Hippocampal formation (tissue), 2 donors: ENCODE data around the gene ANP32B.
"Not testable (repeated sequence)": the region's sequence is repeated elsewhere in the genome, so short reads cannot be mapped to it uniquely, and the experiment has no call there.

Experiments used
- DNase-seq, 2 donors: peaks; one replicate each; lab custom pipeline; 2025; lab: John Stamatoyannopoulos, UW

The ANP32B gene

GRCh38 chr9:97992219-97992618 lies 9.1 kb downstream of the ANP32B start:
- DNase-seq: no peak

DNA sequence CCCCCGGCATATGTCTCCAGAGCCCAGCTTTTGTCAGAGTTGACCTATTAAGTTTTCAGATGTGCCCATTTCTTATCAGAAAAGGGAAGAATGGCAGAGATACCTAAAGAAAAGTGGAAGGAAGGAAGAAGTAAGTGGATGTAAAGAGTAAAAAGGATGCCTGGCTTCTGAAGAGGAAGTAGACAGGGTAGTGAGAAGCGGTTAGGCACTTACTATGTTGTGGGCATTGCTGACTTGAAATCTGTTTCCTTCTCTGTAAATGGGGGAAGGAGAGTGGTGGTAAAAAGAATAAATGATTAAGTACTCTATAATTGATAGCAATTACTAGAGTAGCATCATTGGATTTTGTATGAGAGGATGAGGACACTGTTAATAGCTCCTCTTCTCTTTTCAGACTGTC lies 9.9 kb downstream of the ANP32B start:
- no peak for DNase-seq

DNA sequence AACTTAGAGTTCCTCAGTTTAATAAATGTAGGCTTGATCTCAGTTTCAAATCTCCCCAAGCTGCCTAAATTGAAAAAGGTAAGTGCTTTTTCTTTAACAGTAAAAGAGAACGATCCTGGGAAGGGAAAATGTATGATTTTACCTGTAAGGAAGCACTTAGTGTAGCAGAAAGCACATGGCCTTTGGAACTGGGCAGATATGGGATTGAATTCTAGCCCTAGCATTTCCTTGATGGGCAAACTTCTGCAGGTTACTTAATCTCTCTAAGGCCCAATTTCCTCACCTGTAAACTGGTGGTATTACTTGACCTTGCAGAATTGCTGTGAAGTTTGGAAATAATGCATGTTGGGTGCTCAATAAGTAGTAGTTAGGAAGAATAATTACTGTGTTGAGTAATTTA lies 11.6 kb downstream of the ANP32B start:
- no peak for DNase-seq

- DNase-seq: not testable (repeated sequence)
Observed at GRCh38 chr9:97996676-97997075, 13.5 kb downstream of the ANP32B start.

- no peak for DNase-seq
Observed at GRCh38 chr9:97997330-97998276, 14.5 kb downstream of the ANP32B start.

DNA sequence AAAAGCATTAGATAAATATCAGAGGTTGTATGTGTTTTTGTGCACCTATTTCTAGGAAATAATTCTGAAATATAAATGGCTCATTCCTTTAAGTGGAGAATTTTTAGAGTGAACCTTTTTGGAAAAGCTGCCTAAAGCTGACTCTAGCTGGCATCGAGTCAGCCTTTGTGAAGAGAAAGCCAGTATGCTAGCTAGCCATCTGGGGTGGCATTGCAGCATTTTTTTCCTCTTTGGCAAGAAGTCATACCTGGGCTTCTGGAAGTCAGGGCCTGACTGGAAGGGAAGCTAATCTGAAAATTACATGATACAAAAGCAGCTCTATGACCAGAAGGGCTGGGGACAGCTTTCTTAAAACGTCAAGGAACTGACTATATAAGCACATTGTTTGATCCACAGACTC lies 19.7 kb downstream of the ANP32B start:
- DNase-seq: peak in 1 of 2 donors; percentile 29

- no peak for DNase-seq
Observed at GRCh38 chr9:98006127-98006796, 23.1 kb downstream of the ANP32B start.

DNA sequence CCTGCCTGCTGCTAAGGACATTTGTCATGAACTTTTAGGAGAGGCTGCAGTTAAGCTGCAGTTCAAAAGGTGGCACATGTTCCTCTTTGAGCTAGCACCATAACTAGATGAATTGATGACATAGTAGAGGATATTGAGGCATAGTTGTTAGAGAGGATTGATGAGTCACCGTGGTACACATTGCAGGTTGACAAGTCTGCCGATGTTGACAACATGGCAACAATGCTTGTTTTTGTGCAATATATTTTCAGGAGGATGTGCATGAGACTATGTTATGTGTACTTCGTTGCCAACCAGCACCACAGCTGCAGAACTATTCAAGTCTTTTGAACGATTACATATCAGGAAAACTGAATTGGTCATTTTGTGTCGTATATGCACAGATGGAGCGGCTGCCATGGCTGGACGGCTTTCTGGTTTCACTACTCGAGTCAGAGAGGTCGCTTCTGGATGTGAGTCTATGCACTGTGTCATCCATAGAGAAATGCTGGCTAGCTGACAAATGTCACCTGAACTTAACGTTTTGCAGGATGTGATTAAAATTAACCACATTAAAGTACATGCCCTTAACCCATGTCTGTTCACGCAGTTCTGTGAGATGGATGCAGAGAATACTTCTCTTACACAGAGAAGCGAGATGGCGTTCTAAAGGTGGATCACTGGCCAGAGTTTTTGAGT lies 24.2 kb downstream of the ANP32B start:
- DNase-seq: no peak

DNA sequence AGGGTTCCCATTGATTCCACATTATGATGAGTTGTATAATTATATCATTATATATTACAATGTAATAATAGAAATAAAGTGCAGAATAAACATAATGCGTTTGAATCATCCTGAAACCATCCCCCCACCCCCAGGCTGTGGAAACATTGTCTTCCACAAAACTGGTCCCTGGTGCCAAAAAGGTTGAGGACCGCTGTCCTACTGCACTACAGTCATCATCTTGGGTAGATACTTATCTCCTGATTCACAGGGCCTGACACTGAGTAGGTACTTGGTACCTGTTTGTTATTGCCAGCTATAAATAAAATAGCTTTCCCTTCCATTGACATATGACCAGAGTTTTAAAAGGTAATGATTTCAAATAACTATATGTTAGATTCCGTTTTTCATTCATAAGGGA lies 25.6 kb downstream of the ANP32B start:
- DNase-seq: no peak

DNA sequence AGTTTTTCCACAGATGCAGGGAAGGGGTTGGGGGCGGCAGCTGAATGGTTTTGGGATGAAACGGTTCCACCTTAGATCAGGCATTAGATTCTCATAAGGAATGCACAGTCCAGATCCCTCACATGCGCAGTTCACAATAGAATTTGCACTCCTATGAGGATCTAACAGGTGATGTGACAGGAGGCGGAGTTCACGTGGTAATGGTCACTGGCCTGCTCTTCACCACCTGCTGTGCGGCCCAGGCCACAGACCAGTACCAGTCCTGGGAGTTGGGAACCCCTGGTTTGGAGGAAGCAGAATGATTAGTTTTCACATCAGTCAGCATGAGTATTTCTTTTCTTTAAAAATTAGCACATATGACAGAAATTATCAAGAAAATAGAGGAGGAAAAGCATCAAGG lies 26.3 kb downstream of the ANP32B start:
- DNase-seq: no peak

- no peak for DNase-seq
Observed at GRCh38 chr9:98009936-98010335, 26.8 kb downstream of the ANP32B start.

DNA sequence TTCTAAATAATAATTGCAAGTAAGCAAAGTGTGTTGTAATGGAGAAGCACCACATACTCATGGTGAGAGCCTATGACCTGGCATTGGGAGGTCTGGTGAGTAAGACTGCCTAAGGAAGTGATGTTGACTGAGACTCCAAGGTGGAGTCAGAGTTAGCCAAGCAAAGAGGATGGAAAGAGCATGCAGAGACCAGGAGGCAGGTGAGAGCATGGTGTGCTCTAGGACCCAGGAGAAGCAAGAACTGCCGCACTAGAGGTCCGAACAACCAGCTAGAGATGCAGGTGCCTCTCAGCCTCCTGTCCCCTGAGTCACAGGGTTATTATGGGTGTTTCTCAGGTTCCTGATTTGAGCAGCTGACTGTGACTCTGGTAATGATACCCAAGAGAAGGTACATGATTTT lies 27.3 kb downstream of the ANP32B start:
- no peak for DNase-seq

GRCh38 chr9:98011122-98011521 lies 28.0 kb downstream of the ANP32B start:
- DNase-seq: no peak

GRCh38 chr9:98016137-98016680 lies 33.1 kb downstream of the ANP32B start:
- DNase-seq: no peak

- DNase-seq: no peak
Observed at GRCh38 chr9:98017306-98017705, 34.2 kb downstream of the ANP32B start.

DNA sequence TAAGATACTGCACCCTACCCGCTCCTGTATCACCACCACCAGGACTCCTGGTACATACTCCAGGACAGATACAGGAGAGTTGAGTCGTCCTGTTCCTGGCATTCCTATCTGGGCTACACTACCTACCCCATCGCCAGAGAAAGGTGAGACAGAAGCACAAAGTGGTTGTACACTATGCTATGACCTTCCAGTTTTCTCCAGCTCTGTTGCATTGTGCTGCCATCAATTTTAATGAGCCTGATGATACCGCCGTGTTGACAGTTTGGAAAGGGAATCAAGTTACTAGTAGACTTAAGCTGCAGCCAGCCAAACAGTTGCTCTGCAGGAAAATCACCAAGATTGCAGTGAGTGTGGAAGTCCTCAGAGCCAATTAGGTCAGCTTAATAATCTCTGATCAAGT lies 35.2 kb downstream of the ANP32B start:
- DNase-seq: no peak

DNA sequence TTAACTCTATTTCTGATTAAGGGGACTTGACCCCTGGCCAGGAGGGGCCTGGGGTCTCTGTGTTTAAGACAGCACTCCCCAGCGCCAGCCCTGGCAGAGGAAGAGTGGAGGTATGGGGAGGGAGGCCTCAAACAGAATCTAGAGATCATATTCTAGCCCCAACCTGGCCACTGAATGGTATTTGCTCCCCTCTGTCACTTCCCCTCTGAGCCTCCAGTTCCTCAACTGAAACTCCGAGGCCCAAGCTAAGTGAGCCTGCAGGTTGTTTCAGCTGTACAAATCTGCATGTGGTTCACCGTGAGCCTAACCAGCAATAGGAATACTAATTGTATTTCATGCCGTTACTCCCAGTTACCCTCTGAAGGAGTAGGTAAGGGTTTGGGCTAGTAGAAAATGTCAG lies 36.0 kb downstream of the ANP32B start:
- DNase-seq: no peak

GRCh38 chr9:98019869-98020268 lies 36.7 kb downstream of the ANP32B start:
- not testable (repeated sequence) for DNase-seq

DNA sequence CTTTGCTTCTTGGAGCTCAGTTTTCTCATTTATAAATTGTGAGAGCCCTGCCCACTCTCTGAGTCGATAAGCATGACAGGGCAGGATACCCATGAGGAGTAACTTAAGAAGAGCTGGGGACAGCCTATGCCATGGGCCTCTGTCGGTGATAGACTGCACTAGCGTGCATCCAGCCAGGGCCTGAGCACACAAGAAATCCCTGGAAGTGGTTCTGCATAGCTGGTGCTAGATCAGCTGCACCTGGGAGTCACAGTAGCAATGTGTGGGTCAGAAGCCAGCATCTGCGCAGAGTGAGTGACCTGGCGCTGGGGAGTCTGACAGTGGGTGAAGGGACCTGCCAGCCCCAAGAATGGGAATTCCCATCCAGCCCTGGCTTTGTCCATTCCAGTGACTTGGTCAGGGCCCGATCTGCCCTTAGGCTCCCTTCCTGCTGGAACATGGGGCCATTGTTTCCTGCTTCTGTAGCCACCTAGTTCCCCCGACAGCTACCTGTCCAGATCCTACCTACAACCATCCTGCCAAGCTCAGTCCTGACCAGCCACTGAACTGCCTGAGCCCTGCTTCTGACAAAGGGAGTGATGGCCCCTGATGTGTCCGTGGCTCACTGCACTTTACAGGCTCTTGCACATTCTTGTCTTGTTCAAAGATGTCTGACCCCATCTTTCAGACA lies 37.5 kb downstream of the ANP32B start:
- DNase-seq: no peak

GRCh38 chr9:98021306-98022040 lies 38.3 kb downstream of the ANP32B start:
- DNase-seq: no peak

DNA sequence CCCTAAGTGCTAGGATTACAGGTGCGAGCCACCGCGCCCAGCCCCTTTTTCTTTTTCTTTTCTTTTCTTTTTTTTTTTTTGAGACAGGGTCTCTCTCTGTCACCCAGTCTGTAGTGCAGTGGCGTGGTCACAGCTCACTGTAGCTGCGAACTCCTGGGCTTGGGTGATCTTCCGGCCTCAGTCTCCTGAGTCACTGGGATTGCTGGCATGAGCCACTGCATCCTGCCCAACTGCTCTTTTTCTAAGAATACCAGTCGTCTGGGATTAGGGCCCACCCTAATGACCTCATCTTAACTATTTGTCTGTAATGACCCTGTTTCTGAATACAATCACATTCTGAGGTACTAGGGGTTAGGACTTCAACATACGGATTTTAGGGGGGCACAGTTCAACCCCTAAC lies 39.3 kb downstream of the ANP32B start:
- DNase-seq: no peak
